Endometrial microvascular endothelial cells (primary cell): ENCODE measurements around the gene HARS1. TPM values are rescaled to one million over a fixed set of nuclear protein-coding genes. Genes with fewer than 3 reads are reported as not detected.
"Not testable (repeated sequence)": the region's sequence is repeated elsewhere in the genome, so short reads cannot be mapped to it uniquely, and the experiment has no call there.

Experiments used
- in situ Hi-C: cut with HindIII; loops from 2 replicates; pipeline ENCODE4 v1.10.0; 2017; ENCODE audit warnings: low sequenced_read_pairs, low pct_unique_long_range_greater_than_20kb; ENCODE audit errors: inconsistent ontology term
- total RNA-seq: library from RNA; depleted of rRNA; stranded (reverse); fragments of >200 nt; gene quantifications from one replicate; pipeline ENCODE4 v1.2.3, GENCODE V29; 2015; ENCODE audit errors: inconsistent ontology term

Gene HARS1
- total RNA-seq, 1 donor from 2014 or later, result 118 TPM

- in situ Hi-C loops, result no loop called here
Observed at GRCh38 chr5:140637371-140638100, 53.6 kb downstream of the HARS1 start.

DNA sequence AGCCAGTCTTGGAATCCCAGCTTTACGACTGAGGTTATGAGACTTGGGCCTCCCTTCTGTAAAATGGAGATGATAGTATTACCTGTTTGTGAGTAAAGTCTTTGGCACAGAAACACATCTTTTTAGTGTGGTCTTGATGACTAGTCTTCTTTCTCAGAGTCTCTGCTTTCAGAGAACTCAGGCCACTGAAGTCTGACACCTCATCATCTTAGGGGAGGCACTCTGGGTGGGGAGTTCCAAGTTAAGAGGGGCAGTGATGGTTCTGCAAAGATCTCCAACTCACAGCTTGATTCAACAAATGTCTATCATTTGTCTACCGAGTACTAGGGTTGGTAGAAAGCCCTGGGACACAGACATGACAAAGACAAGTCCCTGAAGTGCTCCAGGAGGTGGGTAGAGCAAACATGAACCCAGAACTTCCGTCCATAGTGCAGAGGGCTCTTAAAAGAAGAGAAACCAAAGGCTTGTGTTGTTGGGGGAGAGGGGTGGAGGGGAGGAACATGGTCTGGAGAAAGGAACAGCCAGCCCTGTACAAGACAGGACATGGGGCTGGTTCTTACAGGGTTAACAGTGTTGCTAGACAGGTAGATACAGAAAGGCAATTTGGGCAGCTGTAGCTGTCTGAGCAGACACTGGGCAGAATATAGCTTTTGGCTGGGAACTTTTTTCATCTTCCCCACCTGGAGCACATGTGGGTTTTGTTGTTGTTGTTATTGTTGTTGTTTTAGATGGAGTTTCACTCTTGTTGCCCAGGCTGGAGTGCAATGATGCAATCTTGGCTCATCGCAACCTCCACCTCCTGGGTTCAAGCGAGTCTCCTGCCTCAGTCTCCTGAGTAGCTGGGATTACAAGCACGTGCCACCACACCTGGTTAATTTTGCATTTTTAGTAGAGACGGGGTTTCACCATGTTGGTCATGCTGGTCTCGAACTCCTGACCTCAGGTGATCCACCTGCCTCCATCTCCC, 55.6 kb downstream of the HARS1 start:
- in situ Hi-C loops, result no loop called here

- in situ Hi-C loops, result no loop called here
Observed at GRCh38 chr5:140634103-140634502, 57.1 kb downstream of the HARS1 start.

DNA sequence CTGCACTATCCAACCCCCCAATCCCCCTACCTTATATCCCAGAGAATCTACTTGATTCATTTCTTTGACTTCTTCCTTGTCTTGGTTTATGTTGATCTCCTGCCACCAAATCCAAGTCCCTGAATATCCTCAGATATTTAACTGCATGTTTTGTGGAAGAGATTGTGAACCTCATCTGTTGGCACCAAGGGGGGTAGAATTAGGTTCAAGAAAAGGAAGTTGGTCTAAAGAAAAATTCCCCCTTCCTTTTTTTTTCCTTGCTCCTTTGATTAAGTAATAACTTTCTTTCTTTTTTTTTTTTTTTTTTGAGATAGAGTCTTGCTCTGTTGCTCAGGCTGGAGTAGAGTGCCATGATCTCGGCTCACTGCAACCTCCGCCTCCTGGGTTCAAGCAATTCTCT, 57.7 kb downstream of the HARS1 start:
- in situ Hi-C loops, result no loop called here

DNA sequence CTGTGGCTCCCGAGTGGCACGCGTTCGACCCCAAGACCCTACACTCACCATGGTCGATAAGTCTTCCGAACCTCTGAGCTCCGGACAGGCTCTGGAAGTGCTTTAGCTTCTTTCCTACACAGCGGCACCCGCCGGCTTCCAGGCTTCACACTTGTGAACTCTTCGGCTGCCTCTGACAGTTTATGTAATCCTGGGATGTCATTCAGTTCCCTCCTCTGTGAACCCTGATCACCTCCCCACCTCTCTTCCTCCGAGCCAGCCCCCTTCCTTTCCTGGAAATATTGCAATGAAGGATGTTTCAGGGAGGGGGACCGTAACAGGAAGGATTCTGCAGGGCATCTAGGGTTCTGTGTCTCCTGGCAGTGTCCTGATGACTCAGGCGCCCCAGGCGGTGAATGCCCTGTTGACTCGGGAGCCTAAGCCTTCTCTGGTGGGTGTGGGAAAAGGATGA, 58.1 kb downstream of the HARS1 start, which contains the start of gene CD14:
TSS of gene CD14 (minus strand) at position 155 of the 451 bp plus-strand sequence. CDS start at position 51, 104 bp downstream.
- in situ Hi-C loops, result no loop called here

GRCh38 chr5:140632366-140633020, 58.7 kb downstream of the HARS1 start:
- in situ Hi-C loops, result no loop called here

GRCh38 chr5:140631831-140632365, 59.3 kb downstream of the HARS1 start:
- in situ Hi-C loops, result no loop called here

- in situ Hi-C loops, result no loop called here
Observed at GRCh38 chr5:140631036-140631417, 60.1 kb downstream of the HARS1 start.

GRCh38 chr5:140630292-140631035, 60.7 kb downstream of the HARS1 start:
- in situ Hi-C loops, result no loop called here

GRCh38 chr5:140628711-140629110, 62.5 kb downstream of the HARS1 start:
- in situ Hi-C loops, result no loop called here

- in situ Hi-C loops, result no loop called here
Observed at GRCh38 chr5:140627972-140628371, 63.2 kb downstream of the HARS1 start.

DNA sequence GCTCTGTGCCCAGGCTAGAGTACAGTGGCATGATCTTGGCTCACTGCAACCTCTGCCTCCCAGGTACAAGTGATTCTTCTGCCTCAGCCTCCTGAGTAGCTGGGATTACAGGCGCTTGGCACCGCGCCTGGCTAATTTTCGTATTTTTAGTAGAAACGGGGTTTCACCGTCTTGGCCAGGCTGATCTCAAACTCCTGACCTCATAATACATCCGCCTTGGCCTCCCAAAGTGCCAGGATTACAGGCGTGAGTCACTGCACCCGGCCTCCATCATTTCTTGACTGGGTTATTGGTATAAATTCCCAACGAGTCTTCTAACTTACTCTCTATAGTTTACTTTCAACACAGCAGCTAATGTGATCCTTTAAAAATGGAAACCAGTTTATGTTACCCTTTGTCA, 66.3 kb downstream of the HARS1 start:
- in situ Hi-C loops, result not testable (repeated sequence)

Other genes starting within 250 kb of the HARS1 start
- gene EIF4EBP3, start 143.7 kb downstream of the HARS1 start, total RNA-seq, result 0.28 TPM
- 26.6 TPM for gene SRA1, start 133.9 kb downstream of the HARS1 start, total RNA-seq
- 6.3 TPM for gene APBB3, start 126.8 kb downstream of the HARS1 start, total RNA-seq
- 60.7 TPM for gene SLC35A4, start 126.5 kb downstream of the HARS1 start, total RNA-seq
- gene CD14, start 58.2 kb downstream of the HARS1 start, total RNA-seq, result not detected
- gene TMCO6, start 51.9 kb downstream of the HARS1 start, total RNA-seq, result 7.6 TPM
- 66.7 TPM for gene NDUFA2, start 43.7 kb downstream of the HARS1 start, total RNA-seq
- 87.9 TPM for gene IK, start 43.5 kb downstream of the HARS1 start, total RNA-seq
- 29.4 TPM for gene WDR55, start 26.5 kb downstream of the HARS1 start, total RNA-seq
- 0.37 TPM for gene DND1, start 17.8 kb downstream of the HARS1 start, total RNA-seq
- gene HARS2, start 85 bp upstream of the HARS1 start, total RNA-seq, result 26.4 TPM
- 41.3 TPM for gene ZMAT2, start 9.1 kb upstream of the HARS1 start, total RNA-seq
- not detected for gene PCDHA1, start 94.8 kb upstream of the HARS1 start, total RNA-seq
- gene PCDHA2, start 103.5 kb upstream of the HARS1 start, total RNA-seq, result not detected
- gene PCDHA3, start 109.7 kb upstream of the HARS1 start, total RNA-seq, result not detected
- gene PCDHA4, start 115.7 kb upstream of the HARS1 start, total RNA-seq, result not detected
- gene PCDHA5, start 130.2 kb upstream of the HARS1 start, total RNA-seq, result not detected
- not detected for gene PCDHA6, start 136.6 kb upstream of the HARS1 start, total RNA-seq
- gene PCDHA7, start 142.9 kb upstream of the HARS1 start, total RNA-seq, result not detected
- not detected for gene PCDHA8, start 149.8 kb upstream of the HARS1 start, total RNA-seq
- not detected for gene PCDHA9, start 157.0 kb upstream of the HARS1 start, total RNA-seq
- gene PCDHA10, start 164.5 kb upstream of the HARS1 start, total RNA-seq, result not detected
- not detected for gene PCDHA11, start 177.6 kb upstream of the HARS1 start, total RNA-seq
- gene PCDHA12, start 183.9 kb upstream of the HARS1 start, total RNA-seq, result not detected
- gene PCDHA13, start 190.8 kb upstream of the HARS1 start, total RNA-seq, result not detected
- gene PCDHAC1, start 234.9 kb upstream of the HARS1 start, total RNA-seq, result not detected